Prostate gland (tissue), 2 donors: Measurements from ENCODE around the gene KLHL29. TPM values are rescaled to one million over a fixed set of nuclear protein-coding genes. Genes with fewer than 3 reads are reported as not detected.

Source experiments
- DNase-seq: peaks from one replicate; pipeline ENCODE4 v3.0.0-alpha.2; 2019; ENCODE audit warnings: low spot score
- H3K27ac ChIP-seq, 2 donors: fragments of 200-600 bp; sonication (generic); 2 replicates each; pipeline ENCODE4 v1.5.1; 2017 to 2019
- H3K27me3 ChIP-seq: fragments of 200-600 bp; sonication (generic); replicated peaks from 2 replicates; pipeline ENCODE4 v1.5.1; 2019; ENCODE audit not compliant: insufficient read depth
- H3K36me3 ChIP-seq, 2 donors: fragments of 200-600 bp; sonication (generic); 1 replicate in 1 of 2; 2 replicates in 1 of 2; pipeline versions ENCODE4 v1.5.1 to v1.8.1; 2017 to 2019
- H3K4me1 ChIP-seq: fragments of 200-600 bp; sonication (generic); replicated peaks from 2 replicates; pipeline ENCODE4 v1.5.1; 2019
- H3K4me3 ChIP-seq, 2 donors: fragments of 200-600 bp; sonication (generic); 2 replicates each; pipeline ENCODE4 v1.5.1; 2017 to 2019
- H3K9me3 ChIP-seq: fragments of 200-600 bp; sonication (generic); 2 replicates; pipeline ENCODE4 v1.5.1; 2017
- CTCF ChIP-seq, 4 experiments: fragments of 200-600 bp in 2 of 4; fragments of 450-650 bp in 2 of 4; sonication (generic) in 2 of 4; IDR thresholded peaks; 1 replicate in 3 of 4; 2 replicates in 1 of 4; pipeline ENCODE4 v1.5.1; 2016 to 2019; ENCODE audit warnings: antibody characterized with exemption in 4 of 4, mild to moderate bottlenecking in 2 of 4, moderate library complexity in 2 of 4
- POLR2A ChIP-seq: fragments of 450-650 bp; IDR thresholded peaks from one replicate; pipeline ENCODE4 v1.6.1; 2016; ENCODE audit warnings: antibody characterized with exemption, mild to moderate bottlenecking
- POLR2AphosphoS5 ChIP-seq: sonication (generic); formaldehyde crosslinking; IDR thresholded peaks from one replicate; pipeline ENCODE4 v1.6.1; 2017; ENCODE audit warnings: antibody characterized with exemption
- WGBS: methylation state at CpG from one replicate; pipeline ENCODE4 v1.1.5; 2018; 5-methylcytosine and 5-hydroxymethylcytosine counted together
- intact Hi-C: fragments of 100-400 bp; cut with DNase I; formaldehyde crosslinking; loops from one replicate; pipeline ENCODE4 v1.14.2; 2022
- total RNA-seq, 2 donors: library from RNA; depleted of rRNA; stranded (reverse); fragments of >200 nt; gene quantifications; one replicate each; pipeline ENCODE4 v1.1.0, GENCODE V29; 2016

The KLHL29 gene
- total RNA-seq, 2 donors from 2014 or later, result 23.3 to 24.8 TPM

- no peaks in the 10 kb centered on the region for H3K36me3 ChIP-seq
- peak overlapping the region; percentile 76 to 77 for H3K27ac ChIP-seq
- H3K4me1 ChIP-seq, result peaks cover 10% of the 10 kb centered on the region
- no peaks in the 10 kb centered on the region for H3K27me3 ChIP-seq
- no peak overlapping the region for H3K4me3 ChIP-seq
- H3K9me3 ChIP-seq, result no peaks in the 10 kb centered on the region
- intact Hi-C loops, result no loop called here
- peak; percentile 25 for TF ChIP-seq POLR2AphosphoS5
- no peak for TF ChIP-seq CTCF (IDR thresholded peaks at IDR 0.05)
- TF ChIP-seq POLR2A, result no peak
- WGBS, result 51% methylated on average over 16 of the region's 16 CpGs
- no peak for DNase-seq
Observed at GRCh38 chr2:23596316-23596885, 211.4 kb downstream of the KLHL29 start.

DNA sequence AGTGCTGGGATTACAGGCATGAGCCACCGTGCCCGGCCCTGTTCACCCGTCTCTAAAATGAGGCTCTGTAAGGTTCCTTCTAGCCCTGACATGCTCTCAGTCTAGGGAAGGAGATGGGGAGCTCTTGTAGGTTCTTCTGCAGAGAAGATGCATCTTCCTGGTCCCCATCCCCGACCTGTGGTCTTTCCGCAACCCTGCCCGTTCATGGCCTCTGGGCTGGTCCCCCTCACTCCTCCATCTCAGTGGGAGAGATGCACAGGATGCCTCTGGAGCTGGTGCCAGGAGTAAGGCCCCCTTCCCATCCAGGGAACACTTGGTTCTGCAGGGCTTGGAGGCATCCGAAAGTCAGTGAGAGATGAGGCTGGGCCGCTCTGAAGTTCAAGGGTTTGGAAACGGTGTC, 212.7 kb downstream of the KLHL29 start:
- H3K9me3 ChIP-seq, result no peaks in the 10 kb centered on the region
- 91% methylated on average over 9 of the region's 9 CpGs for WGBS
- no peak for DNase-seq
- no peaks in the 10 kb centered on the region for H3K27me3 ChIP-seq
- H3K4me3 ChIP-seq, result no peak overlapping the region
- intact Hi-C loops, result no loop called here
- TF ChIP-seq POLR2AphosphoS5, result no peak
- TF ChIP-seq CTCF (IDR thresholded peaks at IDR 0.05), result no peak
- no peak for TF ChIP-seq POLR2A
- H3K27ac ChIP-seq, result peak overlapping the region in 1 of 2 donors; percentile 4
- peaks cover 10% of the 10 kb centered on the region for H3K4me1 ChIP-seq
- no peaks in the 10 kb centered on the region for H3K36me3 ChIP-seq

DNA sequence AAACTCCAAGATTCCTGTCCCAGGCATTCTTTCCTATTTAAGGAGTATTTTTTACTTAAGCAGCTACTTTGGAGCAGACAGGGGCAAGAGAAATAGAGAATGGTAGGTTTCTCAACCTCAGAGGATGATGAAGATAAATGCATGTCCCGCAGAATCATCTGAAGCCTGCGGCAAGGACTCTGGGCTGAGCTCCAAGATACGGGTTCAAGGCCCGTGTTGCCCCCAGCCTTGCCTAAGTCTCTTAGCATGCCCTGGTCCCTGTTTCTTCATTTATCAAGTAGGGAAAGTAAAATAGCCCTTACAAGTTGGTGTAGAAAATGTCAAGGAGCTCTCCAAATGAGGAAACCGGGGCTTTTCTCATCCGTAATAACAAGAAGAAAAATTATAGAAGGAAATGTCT, 214.0 kb downstream of the KLHL29 start:
- no peak overlapping the region for H3K27ac ChIP-seq
- H3K27me3 ChIP-seq, result no peaks in the 10 kb centered on the region
- H3K9me3 ChIP-seq, result no peaks in the 10 kb centered on the region
- WGBS, result 91% methylated on average over 6 of the region's 6 CpGs
- intact Hi-C loops, result no loop called here
- TF ChIP-seq POLR2A (no peak), CTCF (IDR thresholded peaks at IDR 0.05) (no peak), POLR2AphosphoS5 (no peak)
- H3K4me3 ChIP-seq, result no peak overlapping the region
- H3K4me1 ChIP-seq, result peaks cover 6% of the 10 kb centered on the region
- no peak for DNase-seq
- no peaks in the 10 kb centered on the region for H3K36me3 ChIP-seq

DNA sequence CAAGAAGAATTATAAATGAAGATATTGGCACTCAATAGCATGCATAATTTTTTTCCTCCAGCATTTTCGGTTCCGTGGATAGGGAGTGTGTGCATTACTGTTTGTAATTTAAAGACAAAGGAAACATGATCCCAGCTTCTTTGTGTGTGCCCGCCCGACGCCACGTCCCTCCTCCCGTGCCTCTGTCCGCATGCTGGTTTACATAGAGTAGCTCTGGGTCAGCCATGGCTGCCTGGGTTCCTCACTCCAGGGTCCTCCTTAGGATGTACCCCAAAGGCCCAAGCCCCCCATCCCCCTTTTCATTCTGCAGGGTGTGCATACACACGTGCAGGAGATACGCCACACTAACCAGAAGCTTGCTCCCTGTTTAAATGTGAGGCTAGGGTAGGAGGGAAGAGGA, 214.7 kb downstream of the KLHL29 start:
- 44% methylated on average over 10 of the region's 10 CpGs for WGBS
- no peak overlapping the region for H3K27ac ChIP-seq
- H3K36me3 ChIP-seq, result no peaks in the 10 kb centered on the region
- TF ChIP-seq POLR2AphosphoS5, result no peak
- no peak for TF ChIP-seq POLR2A
- TF ChIP-seq CTCF (IDR thresholded peaks at IDR 0.05), result no peak
- H3K27me3 ChIP-seq, result no peaks in the 10 kb centered on the region
- intact Hi-C loops, result loop anchor here (5.0 kb wide), 2 partner anchors 32 to 77 kb away; no protein-coding TSS in a partner anchor
- H3K9me3 ChIP-seq, result no peaks in the 10 kb centered on the region
- DNase-seq, result no peak
- H3K4me1 ChIP-seq, result peaks cover 6% of the 10 kb centered on the region
- no peak overlapping the region for H3K4me3 ChIP-seq

DNA sequence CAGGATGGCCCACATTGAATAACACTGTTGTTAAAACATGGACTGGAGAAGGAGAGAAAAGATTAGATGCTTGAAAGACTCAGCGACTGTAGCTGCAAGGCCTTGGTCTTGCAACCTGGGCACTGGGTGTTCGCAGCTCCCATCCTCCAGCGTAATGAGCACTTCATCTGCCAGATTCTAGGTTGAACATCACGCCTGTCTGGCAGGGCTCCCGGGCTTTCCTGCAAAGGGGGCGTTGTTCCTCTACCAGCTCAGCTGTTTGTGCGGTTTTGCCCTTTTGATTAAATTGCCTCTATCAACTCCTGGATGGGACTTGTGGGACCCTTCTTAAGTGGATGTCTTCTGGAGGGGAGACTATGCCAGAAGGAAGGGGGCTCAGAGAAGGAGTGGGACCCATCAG, 215.4 kb downstream of the KLHL29 start:
- intact Hi-C loops, result loop anchor here (5.0 kb wide), 2 partner anchors 33 to 78 kb away; no protein-coding TSS in a partner anchor
- WGBS, result 37% methylated on average over 7 of the region's 7 CpGs
- Histone ChIP-seq H3K27me3 (no peaks in the 10 kb centered on the region), H3K9me3 (no peaks in the 10 kb centered on the region), H3K36me3 (no peaks in the 10 kb centered on the region), H3K4me1 (peaks cover 5% of the 10 kb centered on the region), H3K4me3 (no peak overlapping the region), H3K27ac (peak overlapping the region in 1 of 2 donors; percentile 32)
- DNase-seq, result no peak
- no peak for TF ChIP-seq POLR2A
- no peak for TF ChIP-seq CTCF (IDR thresholded peaks at IDR 0.05)
- TF ChIP-seq POLR2AphosphoS5, result no peak
